ENCODE data around the gene JAKMIP2. TPM values are rescaled to one million over a fixed set of nuclear protein-coding genes. Genes with fewer than 3 reads are reported as not detected.

JAKMIP2 gene
- total RNA-seq, 1 donor from 2014 or later: 2.0 TPM

DNA sequence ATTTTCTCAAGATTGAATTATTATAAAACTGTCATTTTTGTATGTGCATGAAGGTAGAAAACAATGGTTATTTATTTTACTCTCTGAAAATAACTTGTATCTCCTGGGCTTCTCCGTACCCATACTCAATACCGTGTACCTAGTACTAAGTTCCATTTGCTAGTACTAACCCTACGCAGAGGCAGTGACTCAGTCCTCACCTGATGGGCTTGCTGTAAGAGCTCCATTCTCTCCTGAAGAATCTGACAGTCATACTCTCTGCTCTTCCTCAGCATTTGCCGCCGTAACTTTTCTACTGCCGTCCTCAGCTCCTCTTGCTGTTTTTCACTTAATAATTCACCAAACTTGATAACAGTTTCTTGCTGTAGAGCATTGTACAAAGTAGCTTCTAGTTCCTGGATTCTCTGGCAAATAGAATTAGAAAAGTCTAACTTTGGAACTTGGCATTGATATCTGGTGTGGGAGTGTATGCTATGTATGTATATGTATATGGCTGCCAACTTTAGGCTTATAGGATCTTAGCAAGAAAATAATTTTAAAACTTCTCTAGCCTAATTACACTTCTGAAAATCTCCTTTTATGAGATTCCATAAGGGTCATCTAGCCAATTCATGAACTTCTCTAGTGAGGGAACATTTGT is 164.7 kb downstream of the JAKMIP2 start:
- H3K9me3 Mint-ChIP-seq: no peaks in the 10 kb centered on the region
- no peaks in the 10 kb centered on the region for H3K4me1 Mint-ChIP-seq
- intact Hi-C loops (cut with micrococcal nuclease): no loop called here
- no peak overlapping the region for H3K4me3 Mint-ChIP-seq
- POLR2A ChIA-PET: no interaction called here
- no peak for ATAC-seq (ENCODE audit: low read depth)
- H3K36me3 Mint-ChIP-seq (ENCODE audit: low read depth): no peaks in the 10 kb centered on the region
- no peak overlapping the region for H3K27ac Mint-ChIP-seq
- DNase-seq: no peak
- CTCF ChIA-PET: no interaction called here
- TF ChIP-seq, protein P1, sequence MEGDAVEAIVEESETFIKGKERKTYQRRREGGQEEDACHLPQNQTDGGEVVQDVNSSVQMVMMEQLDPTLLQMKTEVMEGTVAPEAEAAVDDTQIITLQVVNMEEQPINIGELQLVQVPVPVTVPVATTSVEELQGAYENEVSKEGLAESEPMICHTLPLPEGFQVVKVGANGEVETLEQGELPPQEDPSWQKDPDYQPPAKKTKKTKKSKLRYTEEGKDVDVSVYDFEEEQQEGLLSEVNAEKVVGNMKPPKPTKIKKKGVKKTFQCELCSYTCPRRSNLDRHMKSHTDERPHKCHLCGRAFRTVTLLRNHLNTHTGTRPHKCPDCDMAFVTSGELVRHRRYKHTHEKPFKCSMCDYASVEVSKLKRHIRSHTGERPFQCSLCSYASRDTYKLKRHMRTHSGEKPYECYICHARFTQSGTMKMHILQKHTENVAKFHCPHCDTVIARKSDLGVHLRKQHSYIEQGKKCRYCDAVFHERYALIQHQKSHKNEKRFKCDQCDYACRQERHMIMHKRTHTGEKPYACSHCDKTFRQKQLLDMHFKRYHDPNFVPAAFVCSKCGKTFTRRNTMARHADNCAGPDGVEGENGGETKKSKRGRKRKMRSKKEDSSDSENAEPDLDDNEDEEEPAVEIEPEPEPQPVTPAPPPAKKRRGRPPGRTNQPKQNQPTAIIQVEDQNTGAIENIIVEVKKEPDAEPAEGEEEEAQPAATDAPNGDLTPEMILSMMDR (IDR thresholded peaks at IDR 0.05): no peak
- no peaks in the 10 kb centered on the region for H3K27me3 Mint-ChIP-seq

DNA sequence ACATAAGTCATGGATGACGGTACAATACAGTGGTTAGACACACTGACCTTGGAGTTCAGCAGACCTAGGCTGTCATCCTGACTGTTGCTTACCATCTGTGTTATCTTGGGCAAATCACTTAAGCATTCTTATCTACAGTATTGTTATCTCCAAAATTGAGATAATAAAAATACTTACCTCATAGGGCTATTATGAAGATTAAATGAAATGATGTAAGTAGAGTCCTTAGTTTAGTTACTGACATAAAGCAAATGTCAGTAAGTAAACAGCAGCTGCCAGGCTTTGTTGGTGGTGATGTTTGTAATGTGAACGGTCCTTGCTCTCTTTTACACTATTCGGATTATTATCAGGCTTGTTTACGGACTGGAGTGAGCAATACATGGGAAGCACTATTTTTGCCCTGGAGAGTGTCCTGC is 165.3 kb downstream of the JAKMIP2 start:
- Mint-ChIP-seq H3K27ac (no peak overlapping the region), H3K36me3 (ENCODE audit: low read depth) (no peaks in the 10 kb centered on the region), H3K9me3 (no peaks in the 10 kb centered on the region), H3K4me1 (no peaks in the 10 kb centered on the region), H3K27me3 (no peaks in the 10 kb centered on the region), H3K4me3 (no peak overlapping the region)
- TF ChIP-seq, protein P1 (IDR thresholded peaks at IDR 0.05): no peak
- POLR2A ChIA-PET: no interaction called here
- CTCF ChIA-PET: no interaction called here
- DNase-seq: no peak
- intact Hi-C loops (cut with micrococcal nuclease): no loop called here
- ATAC-seq (ENCODE audit: low read depth): no peak

DNA sequence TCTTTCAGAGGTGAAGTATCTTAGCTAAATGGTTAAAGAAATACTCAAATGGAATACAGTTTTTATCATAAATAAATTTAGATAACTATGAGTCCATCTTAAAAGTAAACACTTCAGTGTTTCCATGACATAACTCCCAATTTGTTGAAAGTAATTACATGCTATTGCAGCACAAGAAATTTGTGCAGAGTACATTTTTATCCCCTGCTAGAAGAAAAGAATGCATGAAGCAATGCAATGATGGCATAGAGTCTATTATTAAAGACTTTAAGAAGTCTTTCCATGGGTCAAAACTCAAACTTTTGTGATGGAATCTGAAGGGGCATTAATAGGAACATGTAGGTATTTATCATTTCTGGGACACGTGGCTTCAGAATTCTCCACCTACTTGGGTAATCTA is 166.1 kb downstream of the JAKMIP2 start:
- TF ChIP-seq, protein P1 (IDR thresholded peaks at IDR 0.05): no peak
- Mint-ChIP-seq H3K4me1 (no peaks in the 10 kb centered on the region), H3K9me3 (no peaks in the 10 kb centered on the region), H3K36me3 (ENCODE audit: low read depth) (peaks cover 5% of the 10 kb centered on the region), H3K4me3 (no peak overlapping the region), H3K27me3 (no peaks in the 10 kb centered on the region), H3K27ac (no peak overlapping the region)
- ChIA-PET CTCF (no interaction called here), POLR2A (no interaction called here)
- ATAC-seq (ENCODE audit: low read depth) (no peak), DNase-seq (no peak)
- intact Hi-C loops (cut with micrococcal nuclease): no loop called here

DNA sequence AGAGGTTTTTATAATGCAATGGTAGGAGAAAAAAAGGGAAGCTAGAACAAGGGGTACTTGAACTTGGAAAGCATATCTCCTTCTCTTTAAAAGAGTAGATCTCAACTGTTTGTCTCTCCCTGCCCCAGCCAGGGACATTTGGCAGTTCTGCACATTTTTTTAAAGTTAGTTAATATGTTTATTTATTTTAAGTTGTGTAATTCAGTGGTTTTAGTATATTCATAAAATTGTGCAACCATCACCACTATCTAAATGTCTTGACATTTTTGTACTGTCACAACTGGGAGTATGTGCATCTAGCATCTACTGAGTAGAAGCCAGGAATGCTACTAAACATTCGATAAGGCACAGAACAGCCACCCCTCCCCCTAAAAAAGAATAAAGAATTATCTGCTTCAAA is 169.2 kb downstream of the JAKMIP2 start:
- TF ChIP-seq, protein P1 (IDR thresholded peaks at IDR 0.05): no peak
- peaks cover 5% of the 10 kb centered on the region for H3K36me3 Mint-ChIP-seq (ENCODE audit: low read depth)
- no peak overlapping the region for H3K27ac Mint-ChIP-seq
- ChIA-PET POLR2A (no interaction called here), CTCF (no interaction called here)
- H3K9me3 Mint-ChIP-seq: no peaks in the 10 kb centered on the region
- no peak for ATAC-seq (ENCODE audit: low read depth)
- no peaks in the 10 kb centered on the region for H3K4me1 Mint-ChIP-seq
- H3K27me3 Mint-ChIP-seq: peaks cover 4% of the 10 kb centered on the region
- no peak for DNase-seq
- intact Hi-C loops (cut with micrococcal nuclease): no loop called here
- H3K4me3 Mint-ChIP-seq: no peak overlapping the region

DNA sequence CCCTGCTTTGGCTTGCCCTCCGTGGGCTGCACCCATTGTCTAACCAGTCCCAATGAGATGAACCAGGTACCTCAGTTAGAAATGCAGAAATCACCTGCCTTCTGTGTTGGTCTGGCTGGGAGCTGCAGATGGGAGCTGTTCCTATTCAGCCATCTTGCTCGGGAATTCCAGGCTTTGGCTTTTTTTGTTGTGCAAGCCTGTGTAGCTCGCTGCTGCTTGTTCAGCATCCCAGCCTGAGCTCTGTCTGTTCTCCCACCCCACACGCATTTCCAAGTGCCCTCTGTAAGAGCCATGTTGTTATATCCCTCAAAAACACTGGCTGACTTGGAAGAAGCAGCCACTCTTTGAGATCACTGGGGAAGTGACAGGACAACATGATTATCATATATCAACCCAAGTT is 171.0 kb downstream of the JAKMIP2 start:
- ChIA-PET POLR2A (no interaction called here), CTCF (no interaction called here)
- Mint-ChIP-seq H3K36me3 (ENCODE audit: low read depth) (peaks cover 5% of the 10 kb centered on the region), H3K27me3 (peaks cover 4% of the 10 kb centered on the region), H3K4me3 (no peak overlapping the region), H3K4me1 (no peaks in the 10 kb centered on the region), H3K9me3 (no peaks in the 10 kb centered on the region), H3K27ac (no peak overlapping the region)
- TF ChIP-seq, protein P1 (IDR thresholded peaks at IDR 0.05): no peak
- intact Hi-C loops (cut with micrococcal nuclease): no loop called here
- ATAC-seq (ENCODE audit: low read depth): no peak
- DNase-seq: no peak

All from activated B cell treated with CpG ODN at 0.5 μM for 24 hours (primary cell).